Activated CD8-positive, alpha-beta T cell treated with anti-CD3 and anti-CD28 coated beads for 36 hours (primary cell): ENCODE results near the gene DNAI1. TPM values are rescaled to one million over a fixed set of nuclear protein-coding genes. Genes with fewer than 3 reads are reported as not detected.
A peak's percentile ranks its signal among the peaks of the same experiment; 100 is the strongest.

Source experiments
- ATAC-seq: fragments of 200-7000 bp; cut with Tn5 transposase; one replicate; pipeline ENCODE4 v1.10.0; 2021; ENCODE audit warnings: mild to moderate bottlenecking, moderate library complexity
- CTCF ChIA-PET: fragments of 350-600 bp; sonication (Branson Sonifier 250); formaldehyde crosslinking; loops from one replicate; lab custom pipeline; 2021; ENCODE audit warnings: antibody characterized with exemption; lab: Charles Lee
- POLR2A ChIA-PET: fragments of 350-600 bp; sonication (Branson Sonifier 250); formaldehyde crosslinking; loops from one replicate; lab custom pipeline; 2021; ENCODE audit warnings: antibody characterized with exemption; lab: Charles Lee
- DNase-seq: peaks from one replicate; pipeline ENCODE4 v3.0.0-alpha.2; 2020
- H3K27ac Mint-ChIP-seq: one replicate; pipeline ENCODE4 v1.8.0; 2021; ENCODE audit warnings: mild to moderate bottlenecking, mixed read lengths
- H3K27me3 Mint-ChIP-seq: one replicate; pipeline ENCODE4 v1.8.0; 2021; ENCODE audit warnings: mixed read lengths
- H3K36me3 Mint-ChIP-seq: one replicate; pipeline ENCODE4 v1.8.0; 2021; ENCODE audit warnings: low read depth, mixed read lengths
- H3K4me1 Mint-ChIP-seq: one replicate; pipeline ENCODE4 v1.8.0; 2021; ENCODE audit warnings: low read depth, mixed read lengths
- H3K4me3 Mint-ChIP-seq: one replicate; pipeline ENCODE4 v1.8.0; 2021; ENCODE audit warnings: mild to moderate bottlenecking, moderate library complexity, mixed read lengths
- H3K9me3 Mint-ChIP-seq: one replicate; pipeline ENCODE4 v1.8.0; 2021; ENCODE audit warnings: mixed read lengths
- CTCF ChIP-seq: fragments of 200-600 bp; IDR thresholded peaks from one replicate; pipeline ENCODE4 v1.8.0; 2022; ENCODE audit warnings: antibody characterized with exemption, mild to moderate bottlenecking
- intact Hi-C: fragments of 100-400 bp; cut with micrococcal nuclease; formaldehyde crosslinking; loops from one replicate; pipeline ENCODE4 v1.10.0; 2022
- total RNA-seq, 2 experiments: library from RNA; stranded (reverse); gene quantifications; one replicate each; pipeline ENCODE4 v1.2.3, GENCODE V29; 2021

Gene DNAI1
- total RNA-seq, 2 experiments from 2014 or later, result 0.18 TPM; not detected in 1

GRCh38 chr9:34520505-34521385, 62.1 kb downstream of the DNAI1 start:
- ChIA-PET CTCF (interaction anchor here (1.9 kb wide), 1 partner anchor 10 kb away, joined by 6 read pairs; no protein-coding TSS in a partner anchor), POLR2A (no interaction called here)
- intact Hi-C loops, result no loop called here
- no peak for TF ChIP-seq CTCF
- H3K27me3 Mint-ChIP-seq, result peaks cover 7% of the 10 kb centered on the region
- H3K4me3 Mint-ChIP-seq, result no peak overlapping the region
- no peak overlapping the region for H3K27ac Mint-ChIP-seq
- peaks cover 23% of the 10 kb centered on the region for H3K4me1 Mint-ChIP-seq
- ATAC-seq, result no peak
- no peak for DNase-seq
- H3K36me3 Mint-ChIP-seq, result no peaks in the 10 kb centered on the region
- H3K9me3 Mint-ChIP-seq, result no peaks in the 10 kb centered on the region

DNA sequence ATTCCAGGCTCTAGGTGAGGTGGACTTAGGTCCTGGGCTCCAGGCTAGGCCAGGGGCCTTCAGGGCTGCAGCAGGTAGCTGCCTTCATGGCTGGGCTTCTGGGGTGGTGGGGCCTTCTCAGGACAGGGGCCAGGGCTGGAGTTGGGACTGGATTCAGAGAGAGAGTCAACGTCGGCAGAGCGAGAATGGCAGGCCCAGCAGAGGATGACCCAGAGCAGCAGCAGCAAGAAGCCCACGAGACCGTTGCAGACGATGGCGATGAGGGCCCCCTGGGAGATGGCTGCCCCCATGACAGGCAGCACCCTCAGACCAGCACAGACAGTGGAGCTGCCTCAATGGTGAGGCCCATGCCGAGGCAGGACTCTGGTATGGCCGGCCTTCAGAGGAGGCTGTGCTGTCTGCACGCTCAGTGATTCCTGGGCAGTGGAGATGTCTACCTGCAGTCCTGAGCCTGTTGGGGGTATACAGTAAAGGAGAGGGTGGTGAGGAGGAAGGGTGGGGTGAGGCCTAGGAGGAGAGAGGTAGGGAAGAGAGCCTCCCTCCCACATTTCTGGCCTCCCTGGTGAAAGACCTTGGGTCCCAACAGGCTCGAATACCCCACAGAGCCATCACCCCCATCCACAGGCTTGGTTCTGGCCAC, 62.9 kb downstream of the DNAI1 start:
- ChIA-PET CTCF (interaction anchor here (1.1 kb wide), 1 partner anchor 70 kb away, joined by 3 read pairs; no protein-coding TSS in a partner anchor), POLR2A (no interaction called here)
- DNase-seq (no peak), ATAC-seq (no peak)
- Mint-ChIP-seq H3K4me1 (peaks cover 23% of the 10 kb centered on the region), H3K36me3 (no peaks in the 10 kb centered on the region), H3K9me3 (no peaks in the 10 kb centered on the region), H3K27me3 (peaks cover 7% of the 10 kb centered on the region), H3K4me3 (no peak overlapping the region), H3K27ac (no peak overlapping the region)
- intact Hi-C loops, result no loop called here
- no peak for TF ChIP-seq CTCF

- DNase-seq (no peak), ATAC-seq (no peak)
- ChIA-PET POLR2A (no interaction called here), CTCF (interaction anchor here (1.1 to 1.7 kb wide), 3 partner anchors 69 to 119 kb away, joined by 3 to 4 read pairs (median 3); no protein-coding TSS in a partner anchor)
- Mint-ChIP-seq H3K9me3 (no peaks in the 10 kb centered on the region), H3K27ac (no peak overlapping the region), H3K27me3 (peaks cover 9% of the 10 kb centered on the region), H3K36me3 (no peaks in the 10 kb centered on the region), H3K4me3 (peak overlapping the region; percentile 50), H3K4me1 (peaks cover 23% of the 10 kb centered on the region)
- TF ChIP-seq CTCF, result no peak
- intact Hi-C loops, result no loop called here
Measured at GRCh38 chr9:34522091-34522887, 63.7 kb downstream of the DNAI1 start.

- TF ChIP-seq CTCF, result no peak
- no peak within 1 kb of the TSS for H3K27ac Mint-ChIP-seq
- no peaks in the 10 kb centered on the region for H3K36me3 Mint-ChIP-seq
- POLR2A ChIA-PET, result interaction anchor here (0.8 to 1.1 kb wide), 2 partner anchors 25 to 97 kb away, joined by 3 read pairs; partner anchors contain the start of gene DCTN3
- peak; percentile 86 for DNase-seq
- H3K27me3 Mint-ChIP-seq, result peaks cover 10% of the 10 kb centered on the region
- intact Hi-C loops, result no loop called here
- no peaks in the 10 kb centered on the region for H3K9me3 Mint-ChIP-seq
- CTCF ChIA-PET, result interaction anchor here (0.7 to 1.9 kb wide), 5 partner anchors 23 to 144 kb away, joined by 3 to 6 read pairs (median 4); no protein-coding TSS in a partner anchor
- ATAC-seq, result peak; percentile 99
- H3K4me3 Mint-ChIP-seq, result peak within 1 kb of the TSS; percentile 50
- peaks cover 23% of the 10 kb centered on the region for H3K4me1 Mint-ChIP-seq
Measured at GRCh38 chr9:34522971-34523797, 64.6 kb downstream of the DNAI1 start, which contains the start of gene ENHO. TSS of gene ENHO (minus strand) at chr9:34522990. CDS start at chr9:34521695, 1,295 bp downstream.
